Activated CD8-positive, alpha-beta memory T cell treated with anti-CD3 and anti-CD28 coated beads for 48 hours (primary cell): ENCODE data around the gene CDT1.

ENCODE experiments used
- DNase-seq, 3 experiments: peaks; one replicate each; pipeline ENCODE4 v3.0.0-alpha.2; 2020; ENCODE audit warnings: low read depth in 2 of 3, low spot score in 2 of 3

CDT1 gene

GRCh38 chr16:88855176-88855575 is 51.6 kb downstream of the CDT1 start:
- DNase-seq: no peak

- DNase-seq: no peak
Measured at GRCh38 chr16:88855736-88856121, 52.1 kb downstream of the CDT1 start.

GRCh38 chr16:88856122-88856827 is 52.7 kb downstream of the CDT1 start:
- DNase-seq: no peak

- DNase-seq: peak; percentile 96 to 100 (median 99)
Measured at GRCh38 chr16:88856828-88857727, 53.5 kb downstream of the CDT1 start, which contains the start of the genes GALNS and TRAPPC2L. Gene GALNS, minus strand, starts transcription at chr16:88856947. Its CDS starts 70 bp downstream, at chr16:88856877. Gene TRAPPC2L, plus strand, starts transcription at chr16:88857127. Its CDS starts 24 bp downstream, at chr16:88857151.

GRCh38 chr16:88857728-88858339 is 54.2 kb downstream of the CDT1 start:
- DNase-seq: peak; percentile 38 to 52 (median 44)
